ENCODE data around the gene MDN1. TPM values are rescaled to one million over a fixed set of nuclear protein-coding genes. Genes with fewer than 3 reads are reported as not detected.
A peak's percentile ranks its signal among the peaks of the same experiment; 100 is the strongest.
"Not testable (repeated sequence)": the region's sequence is repeated elsewhere in the genome, so short reads cannot be mapped to it uniquely, and the experiment has no call there.

The MDN1 gene
- total RNA-seq, 1 donor from 2014 or later = 29.6 TPM

- Histone ChIP-seq H3K4me1 (peaks cover 17% of the 10 kb centered on the region), H3K27ac (peak overlapping the region; percentile 38), H3K9me3 (no peaks in the 10 kb centered on the region), H3K4me3 (no peak overlapping the region), H3K27me3 (ENCODE audit: low read depth) (no peaks in the 10 kb centered on the region), H3K36me3 (no peaks in the 10 kb centered on the region)
- ATAC-seq (peak in 1 of 2 donors; percentile 20), DNase-seq (no peak)
- TF ChIP-seq CTCF (IDR thresholded peaks at IDR 0.05) = no peak
- intact Hi-C loops (cut with DNase I) = no loop called here
These were observed 6.5 kb upstream of the MDN1 start for GRCh38 chr6:89826029-89826528.

GRCh38 chr6:89818977-89819335, 638 bp downstream of the MDN1 start:
- H3K4me1 ChIP-seq = peaks cover 22% of the 10 kb centered on the region
- ATAC-seq (peak; percentile 59 to 71), DNase-seq (no peak)
- H3K27me3 ChIP-seq (ENCODE audit: low read depth) = no peaks in the 10 kb centered on the region
- no peaks in the 10 kb centered on the region for H3K36me3 ChIP-seq
- no peaks in the 10 kb centered on the region for H3K9me3 ChIP-seq
- peak overlapping the region; percentile 92 for H3K4me3 ChIP-seq
- intact Hi-C loops (cut with DNase I) = no loop called here
- peak overlapping the region; percentile 94 for H3K27ac ChIP-seq
- no peak for TF ChIP-seq CTCF (IDR thresholded peaks at IDR 0.05)

- intact Hi-C loops (cut with DNase I) = no loop called here
These were observed 2.1 kb downstream of the MDN1 start for GRCh38 chr6:89817481-89817880.

GRCh38 chr6:89813422-89813821, 6.2 kb downstream of the MDN1 start:
- H3K9me3 ChIP-seq; ATAC-seq; intact Hi-C loops (cut with DNase I); H3K36me3 ChIP-seq; H3K27me3 ChIP-seq (ENCODE audit: low read depth); H3K4me3 ChIP-seq; DNase-seq; H3K27ac ChIP-seq: not testable (repeated sequence)
- H3K4me1 ChIP-seq = peaks cover 12% of the 10 kb centered on the region

More at GRCh38 chr6:89817481-89817880, 2.1 kb downstream of the MDN1 start:
- DNase-seq = no peak
- Histone ChIP-seq H3K9me3 (no peaks in the 10 kb centered on the region), H3K27me3 (ENCODE audit: low read depth) (no peaks in the 10 kb centered on the region), H3K4me3 (no peak overlapping the region), H3K4me1 (peaks cover 22% of the 10 kb centered on the region), H3K27ac (no peak overlapping the region), H3K36me3 (no peaks in the 10 kb centered on the region)
- no peak for ATAC-seq
- TF ChIP-seq CTCF (IDR thresholded peaks at IDR 0.05) = no peak

GRCh38 chr6:89807581-89807980, 12.0 kb downstream of the MDN1 start:
- no peaks in the 10 kb centered on the region for H3K4me1 ChIP-seq
- TF ChIP-seq CTCF (IDR thresholded peaks at IDR 0.05) = no peak
- H3K27me3 ChIP-seq (ENCODE audit: low read depth) = no peaks in the 10 kb centered on the region
- no peak for ATAC-seq
- intact Hi-C loops (cut with DNase I) = no loop called here
- DNase-seq = no peak
- peaks cover 7% of the 10 kb centered on the region for H3K36me3 ChIP-seq
- H3K9me3 ChIP-seq = no peaks in the 10 kb centered on the region
- H3K27ac ChIP-seq = no peak overlapping the region
- H3K4me3 ChIP-seq = no peak overlapping the region

GRCh38 chr6:89805814-89806371, 13.7 kb downstream of the MDN1 start:
- no peak overlapping the region for H3K27ac ChIP-seq
- no peak for TF ChIP-seq CTCF (IDR thresholded peaks at IDR 0.05)
- no peaks in the 10 kb centered on the region for H3K9me3 ChIP-seq
- intact Hi-C loops (cut with DNase I) = no loop called here
- H3K36me3 ChIP-seq = peaks cover 24% of the 10 kb centered on the region
- DNase-seq (no peak), ATAC-seq (no peak)
- no peaks in the 10 kb centered on the region for H3K4me1 ChIP-seq
- no peak overlapping the region for H3K4me3 ChIP-seq
- no peaks in the 10 kb centered on the region for H3K27me3 ChIP-seq (ENCODE audit: low read depth)

Measured in lower lobe of right lung (tissue), 2 donors.